ENCODE measurements around the gene TMEM131. TPM values are rescaled to one million over a fixed set of nuclear protein-coding genes. Genes with fewer than 3 reads are reported as not detected.

TMEM131 gene
- total RNA-seq, 1 donor from 2014 or later: 59.4 TPM

DNA sequence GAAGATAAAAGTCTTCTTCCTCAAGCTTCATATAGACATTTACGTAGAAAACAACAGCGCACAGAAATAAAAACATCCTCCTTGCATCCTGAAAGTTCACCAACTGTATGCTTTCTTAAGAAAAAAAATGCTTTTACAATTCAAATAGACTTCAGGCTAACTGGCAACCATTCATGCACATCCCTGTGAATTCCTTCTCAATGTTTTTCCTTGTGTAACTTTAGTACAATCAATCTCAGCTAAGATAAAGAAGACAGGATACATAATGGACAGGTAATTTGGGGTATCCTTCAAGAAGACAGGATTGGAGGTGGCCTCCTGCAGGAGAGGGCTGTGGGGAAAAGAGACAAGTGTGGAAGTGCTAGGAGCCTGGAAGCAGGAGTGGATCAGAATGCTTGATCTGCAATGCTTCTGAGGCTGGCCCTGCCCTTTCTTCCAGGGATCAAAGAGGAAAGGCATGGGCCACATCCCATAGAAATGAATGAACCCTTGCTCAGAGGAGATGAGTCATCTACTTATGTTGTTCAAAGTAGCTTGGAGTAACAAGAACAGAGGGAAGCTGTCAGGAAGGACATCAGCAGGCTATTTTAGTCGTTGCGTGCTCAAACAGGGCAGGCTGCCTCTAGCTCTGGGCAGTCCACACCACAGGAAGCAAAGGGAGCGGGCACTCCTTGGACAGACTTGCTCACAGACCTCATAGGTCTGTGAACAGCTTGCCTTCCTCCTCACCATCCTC, 126.6 kb downstream of the TMEM131 start:
- TF ChIP-seq EZH2phosphoT487 (IDR thresholded peaks at IDR 0.05) (no peak), EZH2 (IDR thresholded peaks at IDR 0.05) (no peak)
- TF ChIP-seq, protein P1, sequence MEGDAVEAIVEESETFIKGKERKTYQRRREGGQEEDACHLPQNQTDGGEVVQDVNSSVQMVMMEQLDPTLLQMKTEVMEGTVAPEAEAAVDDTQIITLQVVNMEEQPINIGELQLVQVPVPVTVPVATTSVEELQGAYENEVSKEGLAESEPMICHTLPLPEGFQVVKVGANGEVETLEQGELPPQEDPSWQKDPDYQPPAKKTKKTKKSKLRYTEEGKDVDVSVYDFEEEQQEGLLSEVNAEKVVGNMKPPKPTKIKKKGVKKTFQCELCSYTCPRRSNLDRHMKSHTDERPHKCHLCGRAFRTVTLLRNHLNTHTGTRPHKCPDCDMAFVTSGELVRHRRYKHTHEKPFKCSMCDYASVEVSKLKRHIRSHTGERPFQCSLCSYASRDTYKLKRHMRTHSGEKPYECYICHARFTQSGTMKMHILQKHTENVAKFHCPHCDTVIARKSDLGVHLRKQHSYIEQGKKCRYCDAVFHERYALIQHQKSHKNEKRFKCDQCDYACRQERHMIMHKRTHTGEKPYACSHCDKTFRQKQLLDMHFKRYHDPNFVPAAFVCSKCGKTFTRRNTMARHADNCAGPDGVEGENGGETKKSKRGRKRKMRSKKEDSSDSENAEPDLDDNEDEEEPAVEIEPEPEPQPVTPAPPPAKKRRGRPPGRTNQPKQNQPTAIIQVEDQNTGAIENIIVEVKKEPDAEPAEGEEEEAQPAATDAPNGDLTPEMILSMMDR (IDR thresholded peaks at IDR 0.05): no peak
- Histone ChIP-seq H3K36me3 (no peaks in the 10 kb centered on the region), H4K20me1 (ENCODE audit: low read depth) (no peaks in the 10 kb centered on the region), H3K79me2 (ENCODE audit: low read depth) (no peaks in the 10 kb centered on the region), H3K9me3 (ENCODE audit: low read depth) (peaks cover 3% of the 10 kb centered on the region), H3K27me3 (no peaks in the 10 kb centered on the region), H3K4me2 (no peak overlapping the region), H2AFZ (replicated peaks) (no peak overlapping the region), H3K4me1 (no peaks in the 10 kb centered on the region), H3K9ac (no peak overlapping the region), H3K4me3 (no peak overlapping the region), H3F3A (ENCODE audit: low read depth) (no peaks in the 10 kb centered on the region), H3K27ac (no peak overlapping the region)
- peaks cover 35% of the 10 kb centered on the region for H3K9me3 Mint-ChIP-seq
- DNase-seq (ENCODE audit: low spot score): no peak
- peak overlapping the region; percentile 27 for H3K27ac Mint-ChIP-seq
- peaks cover 32% of the 10 kb centered on the region for H3K36me3 Mint-ChIP-seq
- no peaks in the 10 kb centered on the region for H3K27me3 Mint-ChIP-seq (ENCODE audit: insufficient read depth, low read depth)
- H3K4me3 Mint-ChIP-seq: peak overlapping the region; percentile 9
- peaks cover 20% of the 10 kb centered on the region for H3K4me1 Mint-ChIP-seq

DNA sequence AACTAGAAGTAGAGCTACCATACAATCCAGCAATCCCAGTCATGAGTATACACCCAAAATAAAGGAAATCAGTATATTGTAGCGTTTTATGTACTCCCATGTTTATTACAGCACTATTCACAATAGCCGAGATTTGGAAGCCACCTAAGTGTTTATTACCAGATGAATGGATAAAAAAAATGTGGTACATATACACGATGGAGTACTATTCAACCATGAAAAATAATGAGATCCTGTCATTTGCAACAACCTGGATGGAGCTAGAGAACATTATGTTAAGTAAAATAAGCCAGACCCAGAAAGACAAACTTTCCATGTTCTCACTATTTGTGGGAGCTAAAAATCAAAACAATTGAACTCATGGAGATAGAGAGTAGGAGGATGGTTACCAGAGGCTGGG, 131.9 kb downstream of the TMEM131 start:
- Mint-ChIP-seq H3K36me3 (peaks cover 35% of the 10 kb centered on the region), H3K4me3 (no peak overlapping the region), H3K27me3 (ENCODE audit: insufficient read depth, low read depth) (no peaks in the 10 kb centered on the region), H3K9me3 (peaks cover 35% of the 10 kb centered on the region), H3K4me1 (peaks cover 6% of the 10 kb centered on the region), H3K27ac (no peak overlapping the region)
- Histone ChIP-seq H2AFZ (replicated peaks) (no peak overlapping the region), H3F3A (ENCODE audit: low read depth) (peaks cover 5% of the 10 kb centered on the region), H3K79me2 (ENCODE audit: low read depth) (peaks cover 9% of the 10 kb centered on the region), H3K9me3 (ENCODE audit: low read depth) (peaks cover 6% of the 10 kb centered on the region), H3K36me3 (peaks cover 2% of the 10 kb centered on the region), H3K4me1 (peaks cover 1% of the 10 kb centered on the region), H3K4me3 (no peak overlapping the region), H3K27ac (no peak overlapping the region), H4K20me1 (ENCODE audit: low read depth) (no peaks in the 10 kb centered on the region), H3K27me3 (no peaks in the 10 kb centered on the region), H3K9ac (no peak overlapping the region), H3K4me2 (no peak overlapping the region)
- TF ChIP-seq EZH2phosphoT487 (IDR thresholded peaks at IDR 0.05): no peak
- TF ChIP-seq EZH2 (IDR thresholded peaks at IDR 0.05): no peak
- TF ChIP-seq, protein P1 (IDR thresholded peaks at IDR 0.05): no peak
- DNase-seq (ENCODE audit: low spot score): no peak

DNA sequence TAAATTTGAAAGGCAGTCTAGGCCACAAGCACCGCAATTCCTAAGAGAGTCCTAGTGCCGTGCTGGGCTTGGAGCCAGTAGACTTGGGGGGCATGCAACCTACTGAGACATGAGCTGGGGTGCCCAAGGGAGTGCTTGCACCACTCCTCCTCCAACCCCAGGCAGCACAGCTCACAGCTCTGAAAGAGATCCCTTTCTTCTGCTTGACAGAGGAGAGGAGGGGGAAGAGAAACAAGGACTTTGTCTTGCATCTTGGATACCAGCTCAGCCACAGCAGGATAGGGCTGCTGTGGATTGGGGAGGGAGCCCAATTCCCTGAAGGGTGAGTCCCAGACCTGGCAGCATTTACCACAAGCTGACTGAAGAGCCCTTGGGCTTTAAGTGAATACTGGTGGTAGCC, 134.6 kb downstream of the TMEM131 start:
- no peaks in the 10 kb centered on the region for H3K27me3 Mint-ChIP-seq (ENCODE audit: insufficient read depth, low read depth)
- no peak overlapping the region for H3K9ac ChIP-seq
- peaks cover 6% of the 10 kb centered on the region for H3K9me3 ChIP-seq (ENCODE audit: low read depth)
- H2AFZ ChIP-seq (replicated peaks): no peak overlapping the region
- H3K9me3 Mint-ChIP-seq: peaks cover 30% of the 10 kb centered on the region
- H3K4me3 ChIP-seq: no peak overlapping the region
- H3K4me1 Mint-ChIP-seq: no peaks in the 10 kb centered on the region
- H3K79me2 ChIP-seq (ENCODE audit: low read depth): peaks cover 9% of the 10 kb centered on the region
- no peak overlapping the region for H3K4me2 ChIP-seq
- H3K36me3 Mint-ChIP-seq: peaks cover 33% of the 10 kb centered on the region
- no peaks in the 10 kb centered on the region for H3K27me3 ChIP-seq
- TF ChIP-seq EZH2 (IDR thresholded peaks at IDR 0.05): no peak
- TF ChIP-seq, protein P1 (IDR thresholded peaks at IDR 0.05): no peak
- no peak for TF ChIP-seq EZH2phosphoT487 (IDR thresholded peaks at IDR 0.05)
- no peaks in the 10 kb centered on the region for H4K20me1 ChIP-seq (ENCODE audit: low read depth)
- H3K27ac Mint-ChIP-seq: no peak overlapping the region
- peaks cover 9% of the 10 kb centered on the region for H3F3A ChIP-seq (ENCODE audit: low read depth)
- no peak overlapping the region for H3K4me3 Mint-ChIP-seq
- H3K36me3 ChIP-seq: peaks cover 3% of the 10 kb centered on the region
- DNase-seq (ENCODE audit: low spot score): no peak
- H3K27ac ChIP-seq: no peak overlapping the region
- peaks cover 5% of the 10 kb centered on the region for H3K4me1 ChIP-seq
